GM10248 (cell line): Measurements from ENCODE around the gene PIGU.

Experiments used
- CTCF ChIA-PET: fragments of 300-600 bp; sonication (Branson Sonifier 250); formaldehyde crosslinking; extraction: SDS; loops from one replicate; lab custom pipeline; 2021; ENCODE audit warnings: antibody characterized with exemption; lab: Yijun Ruan, JAX
- POLR2A ChIA-PET: fragments of 350-650 bp; sonication (Branson Sonifier 250); formaldehyde crosslinking; extraction: SDS; loops from one replicate; lab custom pipeline; 2020; ENCODE audit warnings: antibody characterized with exemption; lab: Yijun Ruan, JAX
- DNase-seq: peaks from one replicate; pipeline ENCODE4 v3.0.0; 2012; ENCODE audit errors: extremely low spot score
- CTCF ChIP-seq: IDR thresholded peaks from 2 replicates; pipeline ENCODE4 v1.5.1; 2012; ENCODE audit warnings: mild to moderate bottlenecking, low read depth; ENCODE audit errors: extremely low read depth, missing control alignments, control extremely low read depth

PIGU gene

GRCh38 chr20:34644345-34644744 is 32.5 kb downstream of the PIGU start:
- POLR2A ChIA-PET: no interaction called here
- TF ChIP-seq CTCF: no peak
- CTCF ChIA-PET: interaction anchor here (1.8 kb wide), 1 partner anchor 9 kb away, joined by 6 read pairs; no protein-coding TSS in a partner anchor
- no peak for DNase-seq

DNA sequence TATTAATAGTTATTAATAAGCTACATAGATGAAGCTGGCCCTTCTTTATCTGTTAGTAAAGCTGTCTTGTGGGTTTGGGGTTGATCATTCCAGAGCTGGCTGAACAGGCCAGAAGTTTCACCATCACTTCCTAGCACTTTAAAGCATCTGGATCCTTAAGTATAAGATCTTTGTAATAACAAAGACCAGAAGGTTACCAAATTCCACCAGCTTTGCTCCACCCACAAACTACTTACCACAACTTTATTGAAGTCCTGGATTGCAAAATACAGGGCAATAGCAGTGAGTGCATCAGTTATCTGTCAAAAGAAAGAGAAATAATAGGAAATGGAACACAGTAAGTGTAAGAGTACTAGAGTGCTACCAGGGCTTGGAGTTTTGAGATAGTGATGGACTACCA is 33.0 kb downstream of the PIGU start:
- no peak for DNase-seq
- CTCF ChIA-PET: interaction anchor here (1.8 kb wide), 1 partner anchor 9 kb away, joined by 6 read pairs; no protein-coding TSS in a partner anchor
- POLR2A ChIA-PET: no interaction called here

GRCh38 chr20:34642009-34642408 is 34.9 kb downstream of the PIGU start:
- TF ChIP-seq CTCF: no peak
- ChIA-PET CTCF (interaction anchor here (0.9 kb wide), 1 partner anchor 81 kb away, joined by 3 read pairs; no protein-coding TSS in a partner anchor), POLR2A (no interaction called here)
- no peak for DNase-seq

More for the DNA sequence above, 33.0 kb downstream of the PIGU start:
- no peak for TF ChIP-seq CTCF

DNA sequence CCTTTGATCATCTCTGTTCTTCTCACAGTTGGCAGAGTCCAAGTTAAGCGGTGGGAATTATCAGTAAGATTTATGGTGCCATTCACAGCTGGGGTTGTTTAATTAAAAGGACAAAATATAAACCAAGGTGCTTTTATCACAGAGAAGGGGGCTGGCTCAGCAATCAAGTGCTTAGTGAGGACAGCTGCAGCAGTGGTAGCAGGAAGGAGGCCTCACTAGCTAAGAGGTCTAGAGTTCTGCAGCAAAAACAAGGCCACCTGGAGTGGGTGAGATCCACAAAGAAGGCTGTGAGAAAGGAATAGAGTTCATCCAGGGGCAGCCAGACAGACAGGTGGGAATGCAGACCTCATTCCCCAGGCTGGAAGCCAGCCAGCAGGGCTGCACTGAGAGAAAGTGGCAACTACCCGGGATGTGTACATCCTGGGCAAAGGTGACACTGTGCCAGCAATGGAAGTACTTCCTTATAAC is 37.1 kb downstream of the PIGU start:
- ChIA-PET CTCF (interaction anchor here (1.0 to 1.6 kb wide), 3 partner anchors 10 to 327 kb away, joined by 3 read pairs; no protein-coding TSS in a partner anchor), POLR2A (no interaction called here)
- no peak for DNase-seq
- TF ChIP-seq CTCF: no peak

GRCh38 chr20:34638532-34638931 is 38.4 kb downstream of the PIGU start:
- no peak for DNase-seq
- ChIA-PET CTCF (interaction anchor here (1.6 kb wide), 1 partner anchor 12 kb away, joined by 3 read pairs; no protein-coding TSS in a partner anchor), POLR2A (no interaction called here)
- TF ChIP-seq CTCF: no peak

DNA sequence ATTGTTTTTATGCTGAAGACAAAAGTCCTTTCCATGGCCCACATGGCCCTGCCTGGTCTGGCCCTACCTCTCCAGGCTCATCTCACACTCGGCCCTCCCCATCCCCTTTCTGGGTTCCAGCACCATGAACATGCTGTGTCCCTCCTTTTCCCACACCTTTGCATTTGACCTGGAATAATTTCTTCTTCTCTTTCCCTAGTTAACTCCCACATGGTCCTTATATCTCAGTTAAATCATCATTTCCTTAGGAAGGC is 38.9 kb downstream of the PIGU start:
- DNase-seq: no peak

More for the DNA sequence above, 38.9 kb downstream of the PIGU start:
- POLR2A ChIA-PET: no interaction called here
- CTCF ChIA-PET: no interaction called here
- TF ChIP-seq CTCF: no peak
